H1 (cell line): ENCODE data around the gene VSX1. TPM values are rescaled to one million over a fixed set of nuclear protein-coding genes. Genes with fewer than 3 reads are reported as not detected.

Experiments used
- CTCF ChIA-PET: fragments of 300-600 bp; sonication (Branson Sonifier 250); formaldehyde crosslinking; loops from one replicate; lab custom pipeline; 2021; ENCODE audit not compliant: partially characterized antibody; lab: Charles Lee
- POLR2A ChIA-PET: fragments of 300-600 bp; sonication (Branson Sonifier 250); formaldehyde crosslinking; loops from one replicate; lab custom pipeline; 2021; ENCODE audit warnings: inconsistent platforms; ENCODE audit not compliant: partially characterized antibody; lab: Charles Lee
- DNase-seq, 2 experiments: peaks; one replicate each; pipeline versions ENCODE4 v3.0.0 to v3.0.0-alpha.2; 2010 to 2022; ENCODE audit warnings: low spot score in 2 of 2, low read depth in 1 of 2, mixed read lengths in 1 of 2
- FAIRE-seq: peaks from 2 replicates; lab custom pipeline; 2011; peaks lifted over from hg19 to GRCh38; lab: Jason Lieb, UNC
- H2AFZ ChIP-seq: 2 replicates; pipeline ENCODE4 v1.8.1; 2012; ENCODE audit warnings: low read length, inconsistent platforms
- H2AK5ac ChIP-seq: 2 replicates; pipeline ENCODE4 v1.6.1; 2013; ENCODE audit warnings: low read depth, low read length
- H2BK120ac ChIP-seq: replicated peaks from 2 replicates; pipeline ENCODE3; 2013; ENCODE audit warnings: low read depth, low read length, inconsistent platforms
- H2BK12ac ChIP-seq: 2 replicates; pipeline ENCODE4 v1.6.1; 2013; ENCODE audit warnings: low read depth, low read length
- H2BK15ac ChIP-seq: 2 replicates; pipeline ENCODE4 v1.6.1; 2013; ENCODE audit warnings: low read length
- H2BK20ac ChIP-seq: 2 replicates; pipeline ENCODE4 v1.6.1; 2013; ENCODE audit warnings: low read length
- H2BK5ac ChIP-seq: 2 replicates; pipeline ENCODE4 v1.6.1; 2013; ENCODE audit warnings: low read depth, low read length
- H3K14ac ChIP-seq: 2 replicates; pipeline ENCODE4 v1.6.1; 2013; ENCODE audit warnings: inconsistent platforms; ENCODE audit not compliant: insufficient read length
- H3K18ac ChIP-seq: 2 replicates; pipeline ENCODE4 v1.6.1; 2013; ENCODE audit warnings: low read length; ENCODE audit errors: extremely low read depth
- H3K23ac ChIP-seq: 2 replicates; pipeline ENCODE4 v1.6.1; 2013; ENCODE audit warnings: inconsistent platforms; ENCODE audit not compliant: insufficient read length
- H3K23me2 ChIP-seq: 2 replicates; pipeline ENCODE4 v1.6.1; 2013; ENCODE audit warnings: low read depth, low read length
- H3K27ac ChIP-seq: 2 replicates; pipeline ENCODE4 v1.6.1; 2011; ENCODE audit warnings: low read depth, low read length, inconsistent platforms
- H3K27me3 ChIP-seq, 4 experiments: replicated peaks in 1 of 4; 1 replicate in 1 of 4; 2 replicates in 3 of 4; pipeline versions ENCODE4 v1.6.1 to v1.8.1; 2011 to 2013; ENCODE audit warnings: low read length in 3 of 4, mild to moderate bottlenecking in 3 of 4, inconsistent platforms in 2 of 4, mixed read lengths in 2 of 4, moderate library complexity in 1 of 4; ENCODE audit not compliant: control insufficient read depth in 3 of 4, insufficient read depth in 3 of 4; ENCODE audit errors: extremely low read depth in 1 of 4
- H3K36me3 ChIP-seq, 4 experiments: 2 replicates each; pipeline versions ENCODE4 v1.6.1 to v1.8.1; 2011 to 2013; ENCODE audit warnings: mild to moderate bottlenecking in 4 of 4, low read length in 3 of 4, moderate library complexity in 2 of 4, control low read depth in 1 of 4, inconsistent platforms in 1 of 4; ENCODE audit not compliant: insufficient read depth in 4 of 4, control insufficient read depth in 2 of 4
- H3K4ac ChIP-seq: replicated peaks from 2 replicates; pipeline ENCODE3; 2013; ENCODE audit warnings: low read length, low read depth, mixed read lengths, inconsistent platforms; ENCODE audit not compliant: insufficient read length
- H3K4me1 ChIP-seq, 4 experiments: replicated peaks in 1 of 4; 1 replicate in 1 of 4; 2 replicates in 3 of 4; pipeline versions ENCODE4 v1.6.1 to v1.8.1; 2011 to 2013; ENCODE audit warnings: low read length in 3 of 4, inconsistent platforms in 2 of 4, mixed read lengths in 1 of 4; ENCODE audit not compliant: insufficient read depth in 4 of 4, control insufficient read depth in 3 of 4
- H3K4me2 ChIP-seq, 2 experiments: 2 replicates each; pipeline versions ENCODE4 v1.6.1 to v1.8.1; 2011 to 2013; ENCODE audit warnings: low read depth in 2 of 2, low read length in 2 of 2, control low read depth in 1 of 2, inconsistent platforms in 1 of 2, mild to moderate bottlenecking in 1 of 2; ENCODE audit not compliant: insufficient read depth in 1 of 2
- H3K4me3 ChIP-seq, 4 experiments: fragments of 200-600, 300-600 bp in 1 of 4; sonication (generic), shearing (Covaris generic), sonication (Bioruptor Twin) in 1 of 4; 2 replicates each; pipeline versions ENCODE4 v1.5.1 to v1.8.1; 2011 to 2016; ENCODE audit warnings: low read length in 4 of 4, low read depth in 3 of 4, control low read depth in 2 of 4, inconsistent platforms in 2 of 4, mild to moderate bottlenecking in 2 of 4, mixed read lengths in 1 of 4, moderate library complexity in 1 of 4; ENCODE audit not compliant: insufficient read depth in 2 of 4; ENCODE audit errors: extremely low read depth in 1 of 4
- H3K56ac ChIP-seq: replicated peaks from 2 replicates; pipeline ENCODE3; 2013; ENCODE audit warnings: low read depth, mild to moderate bottlenecking, mixed read lengths, low read length, inconsistent platforms; ENCODE audit not compliant: insufficient read length
- H3K79me1 ChIP-seq: 2 replicates; pipeline ENCODE4 v1.6.1; 2013; ENCODE audit warnings: low read depth, low read length, control low read depth
- H3K79me2 ChIP-seq, 2 experiments: 2 replicates each; pipeline versions ENCODE4 v1.6.1 to v1.8.1; 2012 to 2013; ENCODE audit warnings: low read length in 2 of 2, mild to moderate bottlenecking in 2 of 2, inconsistent platforms in 1 of 2; ENCODE audit not compliant: insufficient read depth in 2 of 2, control insufficient read depth in 1 of 2
- H3K9ac ChIP-seq, 4 experiments: replicated peaks in 1 of 4; 1 replicate in 1 of 4; 2 replicates in 3 of 4; pipeline versions ENCODE4 v1.6.1 to v1.8.1; 2011 to 2013; ENCODE audit warnings: low read depth in 3 of 4, low read length in 3 of 4, control low read depth in 2 of 4, mild to moderate bottlenecking in 2 of 4, moderate library complexity in 2 of 4, inconsistent platforms in 1 of 4; ENCODE audit errors: extremely low read depth in 1 of 4
- H3K9me3 ChIP-seq, 2 experiments: 2 replicates each; pipeline versions ENCODE4 v1.6.1 to v1.8.1; 2012 to 2013; ENCODE audit warnings: mild to moderate bottlenecking in 2 of 2, moderate library complexity in 2 of 2, control low read depth in 1 of 2, inconsistent platforms in 1 of 2, low read depth in 1 of 2, low read length in 1 of 2, mixed read lengths in 1 of 2; ENCODE audit not compliant: insufficient read depth in 2 of 2
- H4K20me1 ChIP-seq, 2 experiments: replicated peaks in 1 of 2; 2 replicates each; pipeline versions ENCODE3 to v1.8.1; 2011 to 2013; ENCODE audit warnings: inconsistent platforms in 2 of 2, low read length in 2 of 2, mild to moderate bottlenecking in 1 of 2; ENCODE audit not compliant: insufficient read depth in 2 of 2, control insufficient read depth in 1 of 2
- H4K5ac ChIP-seq: 2 replicates; pipeline ENCODE4 v1.6.1; 2013; ENCODE audit warnings: low read length, low read depth, mixed read lengths, inconsistent platforms; ENCODE audit not compliant: insufficient read length
- H4K8ac ChIP-seq: 2 replicates; pipeline ENCODE4 v1.8.0; 2013; ENCODE audit warnings: mild to moderate bottlenecking, moderate library complexity, low read length, inconsistent platforms; ENCODE audit not compliant: insufficient read depth; ENCODE audit errors: extremely low read depth
- H4K91ac ChIP-seq: replicated peaks from 2 replicates; pipeline ENCODE3; 2013; ENCODE audit warnings: low read length, mixed read lengths, inconsistent platforms; ENCODE audit not compliant: insufficient read length
- RFX5 ChIP-seq: IDR thresholded peaks from 2 replicates; pipeline ENCODE4 v1.6.1; 2011; ENCODE audit warnings: low read depth, low read length, improper control_type of control experiment, borderline replicate concordance
- SAP30 ChIP-seq: fragments of 300-600 bp; sonication (generic); IDR thresholded peaks from 2 replicates; pipeline ENCODE4 v1.7.1; 2012; ENCODE audit warnings: low read length, moderate library complexity, mild to moderate bottlenecking, inconsistent platforms; ENCODE audit not compliant: insufficient read depth, insufficient replicate concordance
- SIX5 ChIP-seq: IDR thresholded peaks from 2 replicates; pipeline ENCODE4 v1.6.1; 2011; ENCODE audit warnings: mild to moderate bottlenecking, low read depth, low read length
- WGBS, 2 experiments: shearing (Covaris generic) in 1 of 2; methylation state at CpG; one replicate each; pipeline versions ENCODE4 v1.1.6 to v1.1.7; 2013 to 2015; ENCODE audit warnings: low lambda C conversion rate in 2 of 2, mixed read lengths in 2 of 2, inconsistent platforms in 1 of 2, low coverage in 1 of 2, missing lambda C conversion rate in 1 of 2; ENCODE audit not compliant: insufficient replicate concordance in 2 of 2, insufficient coverage in 1 of 2, insufficient read length in 1 of 2; ENCODE audit errors: extremely low coverage in 1 of 2, missing lambda C conversion rate in 1 of 2; 5-methylcytosine and 5-hydroxymethylcytosine counted together
- polyA plus RNA-seq, 7 experiments: library from polyadenylated mRNA; depleted of rRNA in 3 of 7; stranded (reverse) in 5 of 7; unstranded in 2 of 7; fragments of >200 nt in 5 of 7; fragments of 200-250 nt in 2 of 7; gene quantifications; 1 replicate in 5 of 7; 2 replicates in 1 of 7; 4 replicates in 1 of 7; pipeline versions ENCODE4 v1.2.1 to v1.2.3, GENCODE V29; 2011 to 2013; ENCODE audit warnings: missing spikeins in 2 of 7, mixed read lengths in 2 of 7
- total RNA-seq: library from RNA; stranded (reverse); fragmentation: NEBNext Ultra II Directional; extraction: Animal tissue kit (Norgen Biotek cat#: 25700); gene quantifications from 2 replicates; pipeline ENCODE4 v1.2.1, GENCODE V29; 2021

VSX1 gene
- total and polyA plus RNA-seq, 2 of the 8 experiments (the other 6 are each of a cell fraction or from before 2014, with no cell fraction given), result 0.14 TPM; not detected in 1

GRCh38 chr20:25062841-25063240, 19.1 kb downstream of the VSX1 start:
- Histone ChIP-seq H3K9ac (no peak overlapping the region), H4K5ac (no peak overlapping the region), H2AK5ac (no peak overlapping the region), H3K79me2 (no peaks in the 10 kb centered on the region), H3K4ac (no peak overlapping the region), H3K14ac (no peak overlapping the region), H3K23ac (no peak overlapping the region), H3K4me3 (no peak overlapping the region), H3K27me3 (peaks cover 11 to 47% (median 37%) of the 10 kb centered on the region in 4 experiments), H3K9me3 (no peaks in the 10 kb centered on the region; a peak in 1 of 4 replicates), H3K56ac (no peak overlapping the region), H2BK20ac (no peak overlapping the region), H4K91ac (no peak overlapping the region), H3K18ac (no peak overlapping the region), H2BK120ac (no peak overlapping the region), H3K36me3 (no peaks in the 10 kb centered on the region), H3K27ac (no peak overlapping the region), H4K20me1 (peaks cover 0 to 9% of the 10 kb centered on the region in 2 experiments), H2BK15ac (no peak overlapping the region), H3K4me2 (no peak overlapping the region), H2AFZ (no peak overlapping the region), H3K79me1 (no peaks in the 10 kb centered on the region), H2BK12ac (no peak overlapping the region), H3K23me2 (peaks cover 14% of the 10 kb centered on the region; the same call in 1 of the 2 replicates), H3K4me1 (peaks cover 0 to 10% (median 4%) of the 10 kb centered on the region in 4 experiments; a peak in 5 of 7 replicates), H4K8ac (no peak overlapping the region), H2BK5ac (no peak overlapping the region)
- FAIRE-seq (no peak), DNase-seq (no peak)
- WGBS, 2 experiments, result 79% methylated on average over 7 of the region's 7 CpGs; no CpG with 5 or more reads in 1 of the 2 experiments
- no peak for TF ChIP-seq SAP30
- no peak for TF ChIP-seq SIX5
- no peak for TF ChIP-seq RFX5
- CTCF ChIA-PET, result interaction anchor here (0.6 to 9.1 kb wide), 14 partner anchors 8 to 1125 kb away, joined by 3 to 121 read pairs (median 4); no protein-coding TSS in a partner anchor
- POLR2A ChIA-PET, result no interaction called here
